Measurements from ENCODE around the gene SLC40A1. TPM values are rescaled to one million over a fixed set of nuclear protein-coding genes. Genes with fewer than 3 reads are reported as not detected.
"Not testable (repeated sequence)": the region's sequence is repeated elsewhere in the genome, so short reads cannot be mapped to it uniquely, and the experiment has no call there.

The SLC40A1 gene
- total RNA-seq, result 2.8 and 26.3 TPM in 2 replicates

- no peak for DNase-seq (ENCODE audit: low read depth)
Measured at GRCh38 chr2:189580658-189581353, at the start of gene SLC40A1. Gene SLC40A1, minus strand, starts transcription at chr2:189580786. Its CDS starts 326 bp downstream, at chr2:189580460.

DNA sequence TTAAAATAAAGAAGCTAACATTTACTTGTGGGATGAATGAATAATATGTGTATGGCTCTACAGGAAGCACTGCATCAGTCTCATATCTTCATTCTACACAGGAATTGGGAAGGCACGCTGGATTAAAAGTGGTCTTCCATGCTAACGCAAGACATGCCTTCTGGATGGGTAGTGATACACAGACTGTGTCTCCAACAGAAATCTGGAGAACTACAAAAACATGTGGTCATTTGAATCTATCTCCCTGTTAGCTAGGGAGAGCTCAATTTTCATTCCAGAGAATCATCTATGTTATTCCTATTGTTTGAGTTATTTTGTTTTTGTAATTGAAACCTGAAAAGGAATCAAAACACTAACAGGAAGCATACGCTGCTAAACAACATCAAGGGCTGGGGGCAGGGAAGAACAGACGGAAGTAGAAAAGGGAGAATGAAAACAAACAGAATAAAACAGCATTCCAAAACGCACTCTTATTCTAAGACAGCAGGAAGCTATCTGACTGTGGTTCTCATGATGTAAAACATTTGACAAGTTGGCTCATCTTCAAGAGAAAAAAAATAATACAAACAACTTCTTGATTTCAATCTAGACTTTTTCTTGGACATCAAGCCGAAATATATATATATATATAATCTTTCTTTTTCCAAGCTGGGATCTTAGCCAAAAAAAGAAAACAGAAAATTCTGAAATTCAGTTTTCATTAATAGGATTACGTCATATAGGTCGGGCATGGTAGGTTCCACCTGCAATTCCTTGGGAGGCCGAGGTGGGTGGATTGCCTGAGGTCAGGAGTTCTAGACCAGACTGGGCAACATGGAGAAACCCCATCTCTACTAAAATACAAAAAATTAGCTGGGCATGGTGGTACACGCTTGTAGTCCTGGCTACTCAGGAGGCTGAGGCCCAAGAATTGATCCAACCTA is 49.2 kb upstream of the SLC40A1 start:
- no peak for DNase-seq (ENCODE audit: low read depth)

DNA sequence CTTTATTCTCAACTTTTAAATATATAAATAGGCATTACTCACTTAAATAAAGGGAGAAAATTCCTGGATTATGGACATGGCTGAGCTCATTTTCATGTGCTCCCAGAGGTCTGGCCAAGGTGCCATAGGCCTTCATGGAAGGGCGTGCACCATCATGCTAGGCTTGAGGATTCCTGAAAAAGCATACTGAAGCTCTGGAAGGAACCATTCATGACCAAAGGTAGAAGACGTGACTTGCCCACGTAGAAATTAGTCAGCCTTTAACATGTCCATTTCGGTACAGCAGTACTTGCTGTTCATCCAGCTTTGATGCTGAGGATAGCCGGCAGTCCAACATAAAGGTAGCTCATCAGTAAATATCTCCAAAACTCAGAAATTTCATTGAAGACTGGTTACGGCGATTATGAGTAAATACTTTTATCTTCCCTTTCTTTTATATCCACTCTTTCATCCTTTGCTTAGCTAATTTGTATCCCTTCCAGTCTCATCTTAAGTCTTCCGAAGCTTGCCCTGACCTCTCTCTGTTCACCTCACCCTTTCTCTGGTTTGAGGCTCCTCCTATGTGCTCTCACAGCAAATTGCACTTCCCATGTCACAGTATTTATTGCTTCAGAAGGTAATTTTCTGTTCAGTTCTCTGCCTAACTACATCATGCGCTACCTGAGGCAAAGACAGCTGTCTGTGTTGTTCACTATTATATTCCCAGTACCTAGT is 48.4 kb upstream of the SLC40A1 start:
- DNase-seq (ENCODE audit: low read depth), result no peak

DNA sequence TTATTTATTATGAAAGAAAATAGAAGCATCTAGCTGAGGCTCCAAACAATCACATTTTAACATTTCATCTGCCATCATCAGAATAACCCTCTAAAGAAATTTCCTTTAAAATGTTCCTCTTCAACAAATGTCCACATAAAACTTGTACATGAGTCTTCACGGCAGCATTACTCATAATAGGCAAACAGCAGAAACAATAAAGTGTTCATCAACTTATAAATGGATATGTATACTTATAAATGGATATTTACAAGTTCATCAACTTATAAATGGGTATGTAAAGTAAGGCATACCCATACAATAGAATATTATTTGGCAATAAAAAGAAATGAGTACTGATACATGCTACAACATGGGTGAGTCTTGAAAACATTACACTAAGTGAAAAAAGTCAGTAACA is 47.2 kb upstream of the SLC40A1 start:
- no peak for DNase-seq (ENCODE audit: low read depth)

DNA sequence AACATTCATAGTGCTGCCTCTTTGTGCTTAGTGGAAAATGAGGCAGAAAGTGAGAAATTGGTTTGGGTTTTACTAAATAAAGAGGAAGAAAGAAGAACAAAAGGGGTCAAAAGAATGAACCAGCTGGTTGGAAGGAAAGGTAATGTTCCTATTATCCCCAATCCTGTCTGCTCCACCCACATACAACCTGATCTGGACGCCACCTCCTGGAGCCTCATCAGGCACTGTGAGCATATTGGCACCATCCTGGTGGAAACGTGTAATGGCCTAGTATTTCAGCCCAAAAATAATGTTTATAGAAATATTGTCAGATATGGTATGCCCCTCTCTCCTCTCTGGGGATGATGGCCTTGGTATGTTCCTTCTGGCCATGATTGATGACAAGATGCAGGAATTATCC is 45.0 kb upstream of the SLC40A1 start:
- DNase-seq (ENCODE audit: low read depth), result no peak

GRCh38 chr2:189624648-189625355 is 44.2 kb upstream of the SLC40A1 start:
- no peak for DNase-seq (ENCODE audit: low read depth)

- DNase-seq (ENCODE audit: low read depth), result no peak
Measured at GRCh38 chr2:189623049-189623448, 42.5 kb upstream of the SLC40A1 start.

DNA sequence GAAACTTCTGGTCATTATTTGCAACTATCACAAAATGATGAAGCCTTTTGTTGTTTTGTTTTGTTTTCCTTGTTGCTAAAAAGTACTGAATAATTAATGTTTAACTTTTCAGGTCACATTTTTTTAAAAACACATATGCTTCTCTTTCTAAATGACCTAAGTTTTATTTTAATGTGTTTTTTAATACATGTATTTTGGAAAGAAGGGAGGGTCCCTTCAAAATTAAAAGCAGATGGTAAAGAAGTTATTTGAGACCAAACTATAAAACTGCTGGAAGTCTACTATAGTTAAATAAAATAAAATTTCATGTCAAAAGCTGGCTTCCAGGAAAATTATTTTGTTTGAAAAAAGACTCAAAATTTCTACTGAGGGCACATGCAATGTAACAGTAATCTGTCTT is 41.2 kb upstream of the SLC40A1 start:
- no peak for DNase-seq (ENCODE audit: low read depth)

GRCh38 chr2:189618197-189618596 is 37.6 kb upstream of the SLC40A1 start:
- DNase-seq (ENCODE audit: low read depth), result no peak

- DNase-seq (ENCODE audit: low read depth), result no peak
Measured at GRCh38 chr2:189614585-189614984, 34.0 kb upstream of the SLC40A1 start.

DNA sequence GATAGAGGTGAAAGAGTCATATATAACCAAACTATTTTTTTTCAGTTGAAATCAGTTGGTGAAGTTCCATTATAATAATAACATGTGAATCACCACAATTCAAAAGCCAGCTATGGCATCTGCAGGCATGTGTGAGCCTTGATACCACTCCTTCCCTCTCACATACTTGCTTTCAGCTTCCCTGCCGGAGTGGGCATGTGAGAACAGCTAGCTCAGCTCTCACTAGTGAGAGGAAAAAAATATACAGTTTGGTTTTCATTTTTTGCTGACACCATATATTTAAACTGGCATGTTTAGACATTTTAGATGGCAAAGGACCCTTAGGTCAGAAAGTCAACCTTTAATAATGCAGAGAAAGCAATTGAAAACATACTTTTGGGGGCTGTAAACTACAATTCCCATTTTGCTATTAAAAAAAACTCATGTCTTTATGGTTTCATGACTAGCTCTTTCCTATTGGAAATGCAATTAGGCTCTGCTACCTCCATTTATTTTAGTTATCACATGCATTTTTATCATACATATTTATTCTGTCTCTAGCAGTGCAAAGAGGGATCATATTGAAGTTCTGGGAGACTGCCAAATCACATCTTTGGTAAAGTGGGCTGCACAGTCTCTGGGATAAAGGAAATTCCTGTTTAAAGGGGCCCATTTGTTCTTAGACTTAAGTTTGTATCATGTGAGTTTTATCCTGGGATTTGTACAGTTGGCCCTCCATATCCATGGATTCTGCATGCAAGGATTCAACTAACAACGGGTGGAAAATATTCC is 33.2 kb upstream of the SLC40A1 start:
- peak; percentile 22 for DNase-seq (ENCODE audit: low read depth)

DNA sequence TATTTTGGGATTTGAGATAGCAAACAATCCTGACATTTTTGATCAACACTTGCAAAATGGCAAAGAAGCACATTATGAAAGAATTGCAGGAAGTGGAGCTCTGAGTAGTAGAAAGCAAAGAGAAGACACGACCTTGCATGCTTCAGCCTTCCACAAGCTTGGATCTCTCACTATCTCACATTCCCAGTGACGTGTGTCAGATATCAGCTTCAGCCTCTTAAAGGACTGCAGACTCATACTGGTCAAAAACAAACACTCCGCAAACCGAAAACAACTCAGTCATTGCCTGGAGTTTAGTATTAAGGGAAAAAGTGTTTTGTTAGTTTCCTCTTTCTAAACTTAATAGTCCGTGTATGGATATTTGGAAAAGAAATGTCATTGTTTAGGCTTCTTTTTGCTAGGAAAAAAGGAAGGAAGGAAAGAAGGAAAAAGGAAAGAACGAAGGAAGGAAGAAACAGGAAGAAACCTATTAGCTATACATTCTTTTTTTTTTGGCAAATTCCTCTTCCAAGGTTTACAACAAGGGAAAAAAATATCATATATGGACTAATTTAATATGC is 32.6 kb upstream of the SLC40A1 start:
- DNase-seq (ENCODE audit: low read depth), result peak; percentile 78

DNA sequence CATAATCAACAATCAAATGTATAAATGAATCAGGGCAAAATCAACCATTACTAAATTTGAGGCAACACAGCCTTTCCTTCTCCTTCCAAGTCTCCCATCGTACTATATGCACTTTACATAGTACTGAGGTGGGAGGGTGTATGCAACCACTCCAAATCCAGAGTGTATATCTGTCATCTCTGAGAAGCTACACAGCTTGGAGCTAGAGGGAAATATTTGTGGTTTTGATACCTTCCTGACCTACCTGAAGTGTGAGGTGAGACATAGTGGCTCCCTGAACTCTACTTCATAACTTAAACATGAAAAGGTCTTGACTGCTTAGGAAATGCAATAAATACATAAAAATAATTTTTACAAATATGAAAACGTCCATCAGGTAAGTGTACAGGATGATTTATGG is 30.1 kb upstream of the SLC40A1 start:
- no peak for DNase-seq (ENCODE audit: low read depth)

DNA sequence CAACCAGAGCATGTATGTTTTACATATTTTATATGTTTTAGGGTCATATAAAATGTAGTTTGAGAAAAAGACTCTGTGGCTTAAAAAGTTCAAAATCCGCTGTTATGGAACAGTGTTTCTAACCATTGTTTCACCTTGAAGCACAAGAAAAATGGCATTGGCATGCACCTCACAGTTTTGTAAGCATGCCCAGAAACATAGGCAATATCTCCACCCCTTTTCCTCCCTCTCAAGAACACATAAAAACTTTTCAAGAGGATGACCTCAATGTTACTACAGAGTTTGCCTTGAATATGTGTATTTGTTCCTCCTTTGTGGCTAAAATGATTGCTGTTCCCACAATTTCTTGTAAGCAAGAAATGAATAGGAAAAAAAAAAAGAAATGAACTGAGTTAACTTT is 29.3 kb upstream of the SLC40A1 start:
- DNase-seq (ENCODE audit: low read depth), result no peak

GRCh38 chr2:189609423-189609816 is 28.8 kb upstream of the SLC40A1 start:
- no peak for DNase-seq (ENCODE audit: low read depth)

DNA sequence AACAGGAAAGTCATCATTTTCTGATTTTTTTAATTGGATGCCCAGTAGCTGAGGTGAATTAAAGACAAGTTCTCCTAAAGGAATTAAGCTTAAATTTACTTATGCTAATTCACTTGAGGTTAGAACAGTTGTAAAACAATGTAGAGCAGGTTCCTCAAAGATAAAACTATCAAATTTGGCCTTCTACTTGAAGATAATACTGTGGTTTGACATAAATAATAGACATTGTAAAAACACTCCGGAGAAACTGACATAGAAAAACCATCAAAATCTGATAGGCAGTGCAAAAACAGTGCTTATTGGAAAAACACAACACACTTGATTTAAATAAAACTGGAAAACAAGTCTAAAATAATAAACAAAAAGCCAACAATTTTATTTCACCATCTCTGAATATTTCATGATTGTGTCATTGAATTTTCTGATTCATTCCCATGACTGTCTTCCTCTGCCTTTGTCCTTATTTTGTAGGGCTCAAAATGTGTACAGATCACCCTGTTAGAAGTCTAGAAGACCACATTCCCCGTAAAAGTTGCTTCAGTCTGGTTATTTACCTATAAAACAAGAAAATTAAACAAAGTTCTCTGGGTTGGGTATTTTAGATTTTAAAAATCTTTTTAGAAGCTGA is 28.3 kb upstream of the SLC40A1 start:
- no peak for DNase-seq (ENCODE audit: low read depth)

DNA sequence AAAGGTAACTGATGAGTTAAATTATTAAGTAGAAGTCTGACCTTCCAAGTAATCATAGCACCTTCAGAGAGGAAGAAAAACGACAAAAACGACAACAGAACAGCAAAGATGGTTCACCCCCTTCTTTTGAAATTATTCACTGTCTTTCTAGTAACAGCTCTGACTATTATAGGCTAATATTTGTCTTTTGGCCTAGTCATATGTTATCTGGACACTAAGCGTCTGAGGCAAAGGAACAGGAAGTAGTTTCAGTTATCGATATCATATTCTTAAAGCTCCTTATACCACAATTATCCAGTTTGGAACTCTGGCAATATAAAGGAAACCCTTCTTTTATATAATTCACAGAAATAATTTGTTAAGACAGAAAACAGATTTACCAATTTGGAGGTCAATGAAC is 27.6 kb upstream of the SLC40A1 start:
- no peak for DNase-seq (ENCODE audit: low read depth)

DNA sequence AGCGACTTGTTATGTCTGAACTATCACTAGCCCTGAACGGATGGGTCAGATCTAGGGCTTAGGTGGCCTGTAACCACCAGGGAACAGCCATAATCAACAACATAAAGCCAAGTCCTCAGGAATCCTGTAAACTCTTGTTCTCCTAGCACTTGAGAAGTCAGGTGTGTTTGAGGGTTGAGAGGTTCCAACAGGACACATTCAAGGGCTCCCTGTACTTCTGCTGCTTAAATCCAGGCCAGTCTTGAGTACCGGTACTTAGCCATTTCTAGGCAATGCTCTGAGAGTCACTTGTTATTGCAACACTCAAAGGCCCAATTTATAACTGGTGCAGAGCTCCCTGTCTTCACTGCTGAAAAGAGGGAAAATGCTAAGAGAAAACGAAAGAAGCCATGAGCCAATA is 21.6 kb upstream of the SLC40A1 start:
- no peak for DNase-seq (ENCODE audit: low read depth)

GRCh38 chr2:189601652-189602051 is 21.1 kb upstream of the SLC40A1 start:
- not testable (repeated sequence) for DNase-seq (ENCODE audit: low read depth)

GRCh38 chr2:189601043-189601442 is 20.5 kb upstream of the SLC40A1 start:
- DNase-seq (ENCODE audit: low read depth), result peak; percentile 12

Measured in renal cortical epithelial cell (primary cell).